HUES64 (cell line): Measurements from ENCODE around the gene ZSWIM2.

ENCODE experiments used
- H3K27ac ChIP-seq: 2 replicates; pipeline ENCODE4 v1.7.0; 2013; ENCODE audit warnings: low read depth, low read length, inconsistent platforms
- H3K27me3 ChIP-seq: 2 replicates; pipeline ENCODE4 v1.6.1; 2013; ENCODE audit warnings: mild to moderate bottlenecking, low read length; ENCODE audit not compliant: insufficient read depth
- H3K36me3 ChIP-seq: 2 replicates; pipeline ENCODE4 v1.6.1; 2013; ENCODE audit warnings: mild to moderate bottlenecking, low read length; ENCODE audit not compliant: insufficient read depth
- H3K4me1 ChIP-seq: 2 replicates; pipeline ENCODE4 v1.6.1; 2013; ENCODE audit warnings: mild to moderate bottlenecking, low read length, moderate library complexity; ENCODE audit not compliant: insufficient read depth
- H3K4me3 ChIP-seq: 2 replicates; pipeline ENCODE4 v1.5.1; 2013; ENCODE audit warnings: mild to moderate bottlenecking, low read length, moderate library complexity
- H3K9ac ChIP-seq: 2 replicates; pipeline ENCODE4 v1.6.1; 2013; ENCODE audit warnings: mild to moderate bottlenecking, low read depth, low read length
- H3K9me3 ChIP-seq: 2 replicates; pipeline ENCODE4 v1.6.1; 2013; ENCODE audit warnings: low read depth, low read length; ENCODE audit not compliant: insufficient read depth
- WGBS: fragments of 150-250, 120-280 bp; methylation state at CpG from one replicate; pipeline ENCODE4 v1.1.7; 2013; ENCODE audit warnings: missing lambda C conversion rate; 5-methylcytosine and 5-hydroxymethylcytosine counted together

The ZSWIM2 gene

GRCh38 chr2:186780701-186781316 is 68.2 kb downstream of the ZSWIM2 start:
- 55% methylated on average over 2 of the region's 4 CpGs for WGBS
- Histone ChIP-seq H3K27me3 (no peaks in the 10 kb centered on the region), H3K9me3 (peaks cover 7% of the 10 kb centered on the region; the same call in 1 of the 2 replicates), H3K27ac (no peak overlapping the region), H3K9ac (no peak overlapping the region), H3K4me3 (no peak overlapping the region), H3K4me1 (no peaks in the 10 kb centered on the region), H3K36me3 (no peaks in the 10 kb centered on the region)
